HG03066 (cell line): Measurements from ENCODE around the gene GATA3.

ENCODE experiments used
- ATAC-seq: cut with Tn5 transposase; IDR thresholded peaks from one replicate; pipeline ENCODE4 v1.9.1; 2021; ENCODE audit warnings: low read depth; ENCODE audit not compliant: unreplicated experiment

The GATA3 gene

DNA sequence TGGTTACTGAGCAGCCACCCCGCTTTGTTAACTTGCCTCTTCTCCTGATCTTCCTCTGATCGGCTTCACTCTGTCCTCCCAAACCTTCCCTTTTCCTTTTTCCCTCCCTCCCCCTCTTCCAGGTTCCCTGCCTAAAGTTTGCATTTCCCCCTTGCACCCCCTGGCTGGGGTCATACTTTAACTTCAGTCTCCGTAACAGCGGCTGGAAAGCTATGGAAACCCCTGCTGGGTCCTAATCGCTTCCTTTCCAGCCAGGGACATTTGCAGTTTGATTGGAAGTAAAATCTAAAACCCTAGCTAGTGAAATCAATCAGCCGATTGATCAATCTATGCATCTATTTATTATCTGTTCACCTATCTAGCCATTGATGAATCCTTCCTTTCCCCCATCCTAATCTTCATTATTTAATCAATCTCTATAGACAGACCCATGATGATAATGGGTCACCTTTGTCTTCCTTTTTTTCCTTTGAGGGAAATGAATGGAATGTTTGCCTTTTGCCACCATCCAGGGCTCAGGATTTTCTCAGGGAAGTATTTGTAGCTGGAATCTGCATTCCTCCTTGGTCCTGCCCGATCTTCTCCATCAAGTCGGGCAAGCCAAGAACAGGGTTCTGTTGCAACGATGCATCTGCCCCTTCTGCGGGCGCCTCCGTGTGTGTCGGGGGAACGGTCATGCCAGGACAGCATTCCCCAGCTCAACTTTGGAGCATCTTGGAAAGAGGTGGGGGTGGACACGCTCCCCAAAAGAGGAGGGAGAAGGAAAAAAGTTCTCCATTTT is 8.8 kb downstream of the GATA3 start:
- no peak for ATAC-seq

DNA sequence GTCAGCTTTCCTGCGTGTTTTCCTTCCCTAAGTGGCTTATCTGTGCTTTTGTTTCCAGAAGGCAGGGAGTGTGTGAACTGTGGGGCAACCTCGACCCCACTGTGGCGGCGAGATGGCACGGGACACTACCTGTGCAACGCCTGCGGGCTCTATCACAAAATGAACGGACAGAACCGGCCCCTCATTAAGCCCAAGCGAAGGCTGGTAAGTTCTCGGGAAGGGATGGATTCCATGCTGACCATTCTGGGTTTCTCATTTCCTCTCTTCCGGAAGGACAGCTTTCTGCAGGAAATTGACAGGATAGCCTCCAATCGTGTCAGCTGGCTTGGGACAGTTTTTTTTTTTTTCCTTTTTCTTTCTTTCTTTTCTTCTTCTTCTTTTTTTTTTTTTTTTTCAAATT is 9.4 kb downstream of the GATA3 start:
- ATAC-seq = no peak

DNA sequence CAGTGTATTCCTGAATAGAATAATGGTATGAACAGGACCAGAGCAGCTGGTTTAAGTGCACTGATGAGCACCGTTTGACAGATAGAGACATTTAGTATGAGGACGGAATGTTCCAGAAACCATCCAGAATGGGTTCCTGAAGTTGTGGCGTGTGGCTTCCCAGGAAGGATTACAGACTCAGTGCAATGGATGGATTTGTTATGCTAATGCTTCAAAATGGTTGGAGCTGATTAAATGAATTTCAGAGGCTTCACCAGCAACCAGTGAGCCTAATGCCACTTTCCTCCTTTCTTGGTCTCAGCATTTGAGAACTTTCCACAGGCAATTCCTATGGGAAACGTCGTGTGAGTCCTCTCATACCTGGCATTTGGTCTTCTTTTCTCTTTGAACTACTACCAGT is 9.9 kb downstream of the GATA3 start:
- no peak for ATAC-seq

DNA sequence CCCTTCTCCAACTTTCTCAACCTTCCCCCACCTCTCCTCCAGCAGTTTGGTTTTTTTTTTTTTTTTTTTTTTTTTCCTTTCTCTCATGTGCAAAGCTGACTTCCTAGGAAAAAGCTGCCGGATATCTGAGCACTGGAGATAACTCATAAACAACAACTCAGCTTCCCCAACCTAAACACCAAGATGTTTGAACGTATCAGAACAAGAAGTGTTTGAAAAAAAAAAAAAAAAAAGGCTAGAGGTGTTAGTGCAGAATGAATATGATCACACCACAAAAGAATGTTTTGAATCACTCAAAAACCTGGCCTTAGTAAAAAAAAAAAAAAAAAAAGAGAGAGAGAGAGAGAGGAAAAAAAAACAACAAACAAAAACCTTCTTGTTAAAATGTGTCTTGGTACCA is 11.2 kb downstream of the GATA3 start:
- ATAC-seq = no peak

DNA sequence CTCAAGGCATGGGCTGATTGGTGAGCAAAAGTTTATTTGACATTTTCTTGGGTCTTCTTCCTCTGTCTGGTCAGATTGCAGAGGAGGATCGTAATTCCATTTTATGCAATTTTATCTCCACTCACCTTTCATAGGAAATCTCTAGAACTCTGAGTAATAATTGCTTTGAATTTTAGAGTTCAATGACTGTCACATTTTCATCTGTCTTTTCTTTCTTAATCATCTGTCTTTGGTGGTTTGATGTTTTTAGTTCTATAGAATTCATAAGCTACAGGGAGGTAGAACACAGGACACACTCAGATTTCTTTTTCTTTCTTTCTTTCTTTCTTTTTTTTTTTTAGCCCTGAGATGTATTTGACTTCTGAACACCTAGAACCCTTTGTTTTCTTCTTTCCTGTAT is 11.6 kb downstream of the GATA3 start:
- ATAC-seq = no peak

DNA sequence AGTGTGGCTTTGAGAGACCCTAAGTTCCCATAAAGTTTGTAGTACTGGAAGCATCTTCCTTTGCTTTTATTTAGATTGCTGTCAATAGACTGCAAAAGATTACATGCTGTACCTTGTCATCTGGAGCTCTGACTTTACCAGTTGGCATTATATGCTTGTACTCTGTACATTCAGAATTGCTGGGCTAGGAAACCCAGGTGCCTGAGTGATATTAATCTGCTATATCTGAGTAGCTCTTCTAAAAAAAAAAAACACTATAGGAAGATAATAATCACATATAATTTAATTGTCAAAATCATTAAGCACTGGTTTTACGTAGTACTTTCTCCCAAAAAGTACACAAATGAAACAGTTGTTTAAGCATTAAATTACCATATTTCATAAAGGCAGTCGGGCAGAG is 12.3 kb downstream of the GATA3 start:
- no peak for ATAC-seq

DNA sequence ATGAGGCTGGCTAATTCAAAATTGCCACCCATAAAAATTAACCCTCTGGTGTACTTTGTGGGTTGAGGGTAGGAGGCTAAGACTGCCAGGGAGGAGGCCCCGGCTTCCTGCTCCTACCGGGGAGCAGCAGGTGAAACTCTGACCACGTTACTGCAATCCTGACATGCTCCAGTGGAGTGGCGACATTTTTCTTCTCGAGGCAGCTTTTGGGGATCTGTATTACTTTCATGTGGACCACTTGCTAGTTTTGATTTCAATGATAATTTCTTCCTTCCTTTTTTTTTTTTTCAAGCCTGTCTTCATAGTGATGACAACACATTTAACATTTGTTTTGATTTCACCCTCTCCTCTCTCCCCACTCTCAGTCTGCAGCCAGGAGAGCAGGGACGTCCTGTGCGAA is 14.6 kb downstream of the GATA3 start:
- ATAC-seq = no peak

DNA sequence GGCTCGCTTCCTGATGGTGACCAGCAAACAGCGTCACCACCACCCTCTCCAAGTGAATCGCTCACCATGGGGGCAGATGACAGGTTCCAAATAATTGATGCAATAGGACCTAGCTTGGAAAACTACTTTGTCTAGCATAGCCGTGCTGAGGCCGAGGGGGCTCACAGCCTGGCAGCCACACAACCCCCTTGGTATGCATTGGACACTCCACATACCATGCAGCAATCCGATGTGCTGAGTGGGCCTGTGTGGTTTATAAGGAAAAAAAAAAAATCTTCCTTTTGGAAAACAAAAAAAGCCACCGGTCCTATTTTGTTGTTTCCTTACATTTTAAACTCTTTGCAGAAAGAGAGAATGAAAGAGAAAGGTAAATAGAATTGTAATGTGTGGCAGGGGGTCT is 15.1 kb downstream of the GATA3 start:
- no peak for ATAC-seq

DNA sequence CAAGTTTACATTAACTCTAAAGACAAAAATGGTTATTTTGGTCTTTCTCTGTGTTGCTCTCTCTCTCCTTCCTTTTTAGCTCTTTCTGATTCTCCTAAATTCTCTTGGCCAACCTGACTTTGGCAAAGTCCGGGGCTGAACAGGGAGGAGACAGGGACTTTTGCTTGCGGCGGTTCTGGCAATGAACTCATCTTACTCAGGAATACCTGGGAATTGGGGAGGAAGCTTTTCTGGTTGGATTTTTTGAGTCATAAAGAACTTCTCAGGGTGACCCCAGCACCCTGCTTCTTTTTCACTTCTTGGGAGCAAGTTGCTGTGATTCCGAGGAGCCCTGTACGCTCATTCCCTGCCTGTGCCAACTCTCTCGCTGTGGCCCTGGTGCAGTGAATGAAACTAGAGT is 16.0 kb downstream of the GATA3 start:
- ATAC-seq = no peak

DNA sequence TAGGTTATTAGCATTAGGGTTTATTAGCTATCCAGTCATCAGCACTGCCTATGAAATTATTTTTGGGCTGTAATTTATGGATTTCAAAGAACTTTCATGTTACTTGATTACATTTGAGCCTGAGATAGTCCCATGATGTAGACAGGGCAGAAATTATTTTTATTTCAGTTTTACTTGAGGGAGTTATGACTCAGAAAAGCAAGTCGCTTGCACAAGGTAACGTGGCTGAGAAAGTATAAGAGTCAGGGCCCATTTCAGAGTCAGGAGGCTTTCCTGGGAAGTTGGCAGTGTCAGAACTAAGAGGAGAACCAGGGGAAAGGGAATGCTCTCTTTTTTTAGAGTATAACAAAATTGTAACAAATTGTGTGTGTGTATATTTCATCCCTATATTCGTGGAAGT is 16.5 kb downstream of the GATA3 start:
- ATAC-seq = no peak

DNA sequence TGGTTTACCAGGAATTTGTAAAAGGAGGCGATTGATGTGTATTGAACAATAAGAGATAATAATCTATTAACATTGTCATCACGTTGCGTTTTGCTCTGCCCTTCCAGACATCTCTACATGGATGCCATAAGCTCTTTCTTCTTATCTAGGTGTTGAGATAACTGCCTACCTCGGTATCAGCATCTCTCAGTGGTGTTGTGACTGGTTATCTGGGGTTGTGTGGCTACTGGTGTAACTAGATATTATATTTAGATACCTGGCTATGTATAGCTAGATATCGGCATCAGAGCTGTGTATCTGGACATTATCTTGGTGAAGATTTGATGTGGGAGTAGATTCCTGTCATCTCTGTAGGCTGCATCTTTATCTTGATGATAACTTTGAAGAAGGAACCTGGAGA is 17.2 kb downstream of the GATA3 start:
- no peak for ATAC-seq

DNA sequence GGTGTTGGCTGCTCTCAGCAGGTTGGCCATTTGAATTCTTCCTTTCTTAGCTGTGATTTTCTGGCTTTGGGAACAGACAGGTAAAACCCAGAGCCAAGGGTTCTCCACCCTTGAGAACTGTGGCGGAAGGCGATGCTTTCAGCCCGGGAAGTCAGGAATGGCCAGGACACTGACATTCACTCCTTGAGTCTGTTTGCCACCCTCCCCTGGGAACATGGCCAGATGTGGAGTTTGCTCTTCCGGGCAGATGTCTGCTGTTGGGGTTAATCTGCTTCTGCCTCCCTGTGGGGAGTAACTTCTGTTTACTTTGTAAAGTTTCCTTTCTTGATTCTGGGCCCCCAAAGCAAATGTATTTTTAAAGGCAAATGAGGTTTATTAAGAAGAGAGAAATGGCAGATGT is 17.7 kb downstream of the GATA3 start:
- no peak for ATAC-seq

DNA sequence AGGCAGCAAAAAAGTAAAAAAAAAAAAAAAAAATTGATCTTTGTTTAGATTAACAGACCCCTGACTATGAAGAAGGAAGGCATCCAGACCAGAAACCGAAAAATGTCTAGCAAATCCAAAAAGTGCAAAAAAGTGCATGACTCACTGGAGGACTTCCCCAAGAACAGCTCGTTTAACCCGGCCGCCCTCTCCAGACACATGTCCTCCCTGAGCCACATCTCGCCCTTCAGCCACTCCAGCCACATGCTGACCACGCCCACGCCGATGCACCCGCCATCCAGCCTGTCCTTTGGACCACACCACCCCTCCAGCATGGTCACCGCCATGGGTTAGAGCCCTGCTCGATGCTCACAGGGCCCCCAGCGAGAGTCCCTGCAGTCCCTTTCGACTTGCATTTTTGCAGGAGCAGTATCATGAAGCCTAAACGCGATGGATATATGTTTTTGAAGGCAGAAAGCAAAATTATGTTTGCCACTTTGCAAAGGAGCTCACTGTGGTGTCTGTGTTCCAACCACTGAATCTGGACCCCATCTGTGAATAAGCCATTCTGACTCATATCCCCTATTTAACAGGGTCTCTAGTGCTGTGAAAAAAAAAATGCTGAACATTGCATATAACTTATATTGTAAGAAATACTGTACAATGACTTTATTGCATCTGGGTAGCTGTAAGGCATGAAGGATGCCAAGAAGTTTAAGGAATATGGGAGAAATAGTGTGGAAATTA is 19.4 kb downstream of the GATA3 start:
- ATAC-seq = no peak

DNA sequence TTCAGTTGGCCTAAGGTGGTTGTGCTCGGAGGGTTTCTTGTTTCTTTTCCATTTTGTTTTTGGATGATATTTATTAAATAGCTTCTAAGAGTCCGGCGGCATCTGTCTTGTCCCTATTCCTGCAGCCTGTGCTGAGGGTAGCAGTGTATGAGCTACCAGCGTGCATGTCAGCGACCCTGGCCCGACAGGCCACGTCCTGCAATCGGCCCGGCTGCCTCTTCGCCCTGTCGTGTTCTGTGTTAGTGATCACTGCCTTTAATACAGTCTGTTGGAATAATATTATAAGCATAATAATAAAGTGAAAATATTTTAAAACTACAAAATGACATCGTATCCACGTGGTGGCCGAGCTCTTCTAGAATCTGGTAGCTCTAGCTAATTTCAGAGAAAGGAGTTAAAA is 20.4 kb downstream of the GATA3 start:
- ATAC-seq = no peak

DNA sequence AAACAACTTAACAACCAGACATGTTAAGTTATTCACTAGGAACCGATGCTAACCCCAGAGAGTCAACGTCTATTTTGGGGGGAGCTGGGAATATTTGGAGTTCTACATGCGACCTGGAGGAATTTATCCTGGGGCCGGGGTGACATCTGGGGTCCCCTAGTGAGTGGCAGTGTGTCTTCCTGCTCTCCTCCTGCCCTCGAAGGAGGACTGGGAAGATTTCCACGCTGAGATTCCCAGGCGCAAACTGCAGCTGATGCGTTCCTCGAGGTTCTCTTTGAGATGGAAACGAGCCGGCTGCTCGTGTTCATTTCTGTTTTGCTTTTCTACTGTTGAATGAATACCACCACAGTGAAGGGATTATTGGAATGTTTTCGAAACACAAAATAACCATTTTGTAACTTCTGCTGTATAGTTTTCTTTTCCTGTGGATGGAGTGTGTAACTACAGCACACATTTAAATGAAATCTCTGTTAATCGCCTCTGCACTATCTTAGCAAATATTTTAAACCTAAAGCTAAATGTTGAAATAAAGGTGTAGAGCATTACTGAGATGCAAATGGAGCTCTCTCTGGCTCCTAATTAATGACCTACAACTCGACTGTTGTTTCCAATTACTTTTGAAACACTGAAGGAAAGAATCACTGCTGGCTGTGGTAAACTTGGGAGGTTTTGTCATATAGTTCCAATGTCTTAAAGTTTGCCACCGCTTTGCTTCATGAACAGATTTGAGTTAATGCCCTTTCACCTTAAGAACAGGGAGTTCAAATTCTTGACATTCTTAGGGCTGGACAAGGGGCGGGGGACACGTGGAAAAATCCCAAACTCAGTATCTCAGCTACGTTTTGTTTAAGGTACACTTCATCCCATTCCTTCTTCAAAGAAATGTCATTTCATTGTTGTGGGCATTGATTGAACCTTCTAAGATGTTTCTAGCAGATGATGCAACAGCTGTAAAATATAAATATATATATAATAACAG is 21.1 kb downstream of the GATA3 start:
- ATAC-seq = no peak

DNA sequence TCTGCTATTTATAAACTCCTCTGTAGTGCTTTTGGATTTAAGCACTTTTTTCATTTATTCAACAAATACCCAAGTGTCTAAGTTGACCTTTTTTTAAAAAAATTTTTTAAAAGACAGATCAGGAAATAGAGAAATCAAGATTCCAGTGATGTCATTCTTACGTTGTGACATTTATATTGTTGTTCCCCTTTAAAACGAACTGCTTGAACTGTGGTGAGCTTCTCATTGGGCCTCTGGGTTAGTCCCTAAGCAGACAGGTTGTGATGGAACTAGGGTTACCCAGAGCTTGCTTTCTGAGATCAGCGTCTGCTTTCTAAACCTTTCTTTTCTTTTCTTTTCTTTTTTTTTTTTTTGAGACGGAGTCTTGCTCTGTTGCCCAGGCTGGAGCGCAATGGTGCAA is 22.4 kb downstream of the GATA3 start:
- ATAC-seq = no peak

DNA sequence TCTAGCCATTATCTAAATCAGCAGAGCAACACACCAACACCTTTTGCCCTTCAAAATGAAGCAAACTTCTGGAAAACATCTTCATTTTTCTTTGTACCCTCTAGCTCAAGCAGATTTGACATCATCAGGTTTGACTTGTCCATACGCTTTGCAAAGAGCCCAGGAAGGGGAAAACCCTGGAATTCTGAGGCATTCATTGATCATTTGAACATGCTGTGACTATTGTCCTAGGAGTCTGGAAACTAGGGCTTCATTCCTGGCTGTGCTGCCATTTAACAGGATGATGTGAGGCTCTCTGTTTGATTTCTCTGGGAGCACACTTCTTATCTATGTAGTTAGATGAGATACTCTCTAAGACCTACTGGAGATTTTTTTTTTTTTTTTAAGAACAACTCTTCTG is 23.5 kb downstream of the GATA3 start:
- ATAC-seq = no peak

DNA sequence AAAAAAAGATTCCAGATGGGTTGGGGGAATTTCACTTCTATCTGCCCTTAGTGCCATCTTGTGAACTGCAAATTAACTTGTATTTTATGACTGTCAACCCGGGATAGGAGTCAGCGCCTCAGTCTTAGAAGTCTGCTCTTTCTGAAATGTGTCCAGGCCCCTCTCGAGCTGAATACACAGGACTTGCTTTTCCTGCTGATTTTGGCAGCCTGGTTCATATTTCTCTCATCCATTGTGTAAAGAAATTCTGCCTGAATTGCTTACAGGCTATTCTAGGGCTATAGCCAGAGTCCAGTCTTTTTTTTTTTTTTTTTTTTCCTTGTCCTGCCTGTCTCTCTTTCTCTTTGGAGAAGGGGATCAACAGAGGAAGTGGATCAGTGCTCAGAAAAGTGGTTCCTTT is 24.6 kb downstream of the GATA3 start:
- no peak for ATAC-seq

DNA sequence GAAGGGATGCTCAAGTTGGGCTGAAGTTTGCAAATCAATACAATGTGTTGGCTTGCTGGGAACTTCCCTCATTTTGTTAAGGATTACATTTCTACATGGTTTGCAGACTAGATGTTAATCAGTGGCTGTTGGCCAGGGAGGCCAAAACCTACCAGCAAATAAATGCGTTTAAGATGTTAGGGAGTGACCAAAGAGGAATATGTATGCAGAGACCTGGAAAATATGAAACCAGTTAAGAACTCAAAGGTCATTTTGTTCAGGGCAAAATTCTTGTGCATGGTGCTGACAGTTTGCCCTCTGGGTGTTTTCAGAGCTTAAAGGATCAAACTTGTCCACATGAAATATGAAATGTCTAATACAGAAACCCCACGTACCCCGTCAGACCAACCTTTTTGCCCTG is 30.3 kb downstream of the GATA3 start:
- ATAC-seq = no peak

DNA sequence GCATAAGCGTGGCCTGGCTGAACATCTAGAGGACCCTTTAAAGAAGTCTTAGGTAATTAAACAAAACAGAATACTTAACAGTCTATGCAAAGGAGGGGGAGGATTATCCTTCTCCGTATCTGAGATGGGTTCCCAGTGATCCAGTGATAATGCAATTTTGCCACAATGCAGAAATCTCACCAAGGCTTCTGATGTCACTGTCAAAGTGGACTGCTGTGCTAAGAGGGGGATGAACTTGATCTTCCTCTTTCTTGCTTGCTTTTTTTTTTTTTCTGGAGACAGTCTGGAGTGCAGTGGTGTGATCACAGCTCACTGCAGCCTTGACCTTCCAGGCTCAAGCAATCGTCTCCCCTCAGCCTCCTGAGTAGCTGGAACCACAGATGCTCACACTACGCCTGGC is 30.8 kb downstream of the GATA3 start:
- no peak for ATAC-seq

DNA sequence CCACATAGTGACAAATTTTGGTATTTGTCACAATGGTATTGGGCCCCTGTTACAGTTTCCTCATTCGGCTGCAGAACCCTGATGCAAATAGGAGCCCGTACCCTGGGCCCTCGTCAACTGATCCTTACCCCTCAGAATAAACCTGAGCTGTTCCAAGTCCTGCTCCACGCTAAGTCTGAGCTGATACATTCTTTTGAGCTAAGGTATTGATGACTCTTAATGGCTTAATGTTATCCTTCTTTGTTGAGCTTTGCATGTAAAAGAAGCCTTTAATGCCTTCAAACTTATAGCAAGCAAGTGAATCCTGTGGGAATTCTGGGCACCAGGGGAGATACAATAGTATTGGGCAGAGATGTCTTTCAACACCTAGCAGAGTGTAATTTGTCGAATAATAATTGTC is 31.8 kb downstream of the GATA3 start:
- no peak for ATAC-seq
